Measurements from ENCODE around the gene LLCFC1.

LLCFC1 gene

GRCh38 chr7:142938611-142939010, 673 bp upstream of the LLCFC1 start:
- no peaks in the 10 kb centered on the region for H3K36me3 ChIP-seq (ENCODE audit: control insufficient read depth in 5 of 5, insufficient read depth in 5 of 5, low read length in 5 of 5)
- peaks cover 1 to 13% (median 3%) of the 10 kb centered on the region in 5 donors for H3K27me3 ChIP-seq (ENCODE audit: control insufficient read depth in 5 of 5, insufficient read depth in 4 of 5, low read length in 5 of 5)
- H3K4me1 ChIP-seq (ENCODE audit: control insufficient read depth in 5 of 5, insufficient read depth in 5 of 5, low read length in 5 of 5): peaks cover 0 to 17% (median 0%) of the 10 kb centered on the region in 5 donors
- H3K4me3 ChIP-seq (ENCODE audit: low read depth in 1 of 5, low read length in 5 of 5): no peak overlapping the region
- H3K9ac ChIP-seq (ENCODE audit: low read length in 5 of 5): no peak overlapping the region
- H3K9me3 ChIP-seq (ENCODE audit: control insufficient read depth in 5 of 5, low read length in 5 of 5): no peaks in the 10 kb centered on the region
- H3K27ac ChIP-seq (ENCODE audit: low read depth, low read length): no peak overlapping the region

GRCh38 chr7:142940966-142941535, 1.8 kb downstream of the LLCFC1 start:
- Histone ChIP-seq H3K36me3 (ENCODE audit: control insufficient read depth in 5 of 5, insufficient read depth in 5 of 5, low read length in 5 of 5) (no peaks in the 10 kb centered on the region), H3K9me3 (ENCODE audit: control insufficient read depth in 5 of 5, low read length in 5 of 5) (no peaks in the 10 kb centered on the region), H3K4me1 (ENCODE audit: control insufficient read depth in 5 of 5, insufficient read depth in 5 of 5, low read length in 5 of 5) (peaks cover 0 to 17% (median 0%) of the 10 kb centered on the region in 5 donors), H3K27ac (ENCODE audit: low read depth, low read length) (no peak overlapping the region), H3K27me3 (ENCODE audit: control insufficient read depth in 5 of 5, insufficient read depth in 4 of 5, low read length in 5 of 5) (peaks cover 0 to 9% (median 2%) of the 10 kb centered on the region in 5 donors), H3K4me3 (ENCODE audit: low read depth in 1 of 5, low read length in 5 of 5) (no peak overlapping the region), H3K9ac (ENCODE audit: low read length in 5 of 5) (no peak overlapping the region)

GRCh38 chr7:142941541-142941940, 2.3 kb downstream of the LLCFC1 start:
- Histone ChIP-seq H3K9ac (ENCODE audit: low read length in 5 of 5) (no peak overlapping the region), H3K36me3 (ENCODE audit: control insufficient read depth in 5 of 5, insufficient read depth in 5 of 5, low read length in 5 of 5) (no peaks in the 10 kb centered on the region), H3K27me3 (ENCODE audit: control insufficient read depth in 5 of 5, insufficient read depth in 4 of 5, low read length in 5 of 5) (peaks cover 0 to 9% (median 0%) of the 10 kb centered on the region in 5 donors), H3K27ac (ENCODE audit: low read depth, low read length) (no peak overlapping the region), H3K9me3 (ENCODE audit: control insufficient read depth in 5 of 5, low read length in 5 of 5) (no peaks in the 10 kb centered on the region), H3K4me3 (ENCODE audit: low read depth in 1 of 5, low read length in 5 of 5) (no peak overlapping the region), H3K4me1 (ENCODE audit: control insufficient read depth in 5 of 5, insufficient read depth in 5 of 5, low read length in 5 of 5) (peaks cover 0 to 17% (median 0%) of the 10 kb centered on the region in 5 donors)

GRCh38 chr7:142942746-142943145, 3.5 kb downstream of the LLCFC1 start:
- Histone ChIP-seq H3K9ac (ENCODE audit: low read length in 5 of 5) (no peak overlapping the region), H3K4me1 (ENCODE audit: control insufficient read depth in 5 of 5, insufficient read depth in 5 of 5, low read length in 5 of 5) (peaks cover 0 to 17% (median 0%) of the 10 kb centered on the region in 5 donors), H3K4me3 (ENCODE audit: low read depth in 1 of 5, low read length in 5 of 5) (no peak overlapping the region), H3K36me3 (ENCODE audit: control insufficient read depth in 5 of 5, insufficient read depth in 5 of 5, low read length in 5 of 5) (no peaks in the 10 kb centered on the region), H3K27me3 (ENCODE audit: control insufficient read depth in 5 of 5, insufficient read depth in 4 of 5, low read length in 5 of 5) (peaks cover 0 to 9% (median 0%) of the 10 kb centered on the region in 5 donors), H3K9me3 (ENCODE audit: control insufficient read depth in 5 of 5, low read length in 5 of 5) (no peaks in the 10 kb centered on the region), H3K27ac (ENCODE audit: low read depth, low read length) (no peak overlapping the region)

GRCh38 chr7:142943706-142944268, 4.5 kb downstream of the LLCFC1 start:
- Histone ChIP-seq H3K36me3 (ENCODE audit: control insufficient read depth in 5 of 5, insufficient read depth in 5 of 5, low read length in 5 of 5) (no peaks in the 10 kb centered on the region), H3K4me1 (ENCODE audit: control insufficient read depth in 5 of 5, insufficient read depth in 5 of 5, low read length in 5 of 5) (peaks cover 0 to 17% (median 0%) of the 10 kb centered on the region in 5 donors), H3K9ac (ENCODE audit: low read length in 5 of 5) (no peak overlapping the region), H3K27ac (ENCODE audit: low read depth, low read length) (no peak overlapping the region), H3K4me3 (ENCODE audit: low read depth in 1 of 5, low read length in 5 of 5) (no peak overlapping the region), H3K27me3 (ENCODE audit: control insufficient read depth in 5 of 5, insufficient read depth in 4 of 5, low read length in 5 of 5) (peaks cover 0 to 9% (median 0%) of the 10 kb centered on the region in 5 donors), H3K9me3 (ENCODE audit: control insufficient read depth in 5 of 5, low read length in 5 of 5) (no peaks in the 10 kb centered on the region)

GRCh38 chr7:142945001-142945400, 5.7 kb downstream of the LLCFC1 start:
- H3K9me3 ChIP-seq (ENCODE audit: control insufficient read depth in 5 of 5, low read length in 5 of 5): no peaks in the 10 kb centered on the region
- H3K4me3 ChIP-seq (ENCODE audit: low read depth in 1 of 5, low read length in 5 of 5): no peak overlapping the region
- peaks cover 0 to 9% (median 0%) of the 10 kb centered on the region in 5 donors for H3K27me3 ChIP-seq (ENCODE audit: control insufficient read depth in 5 of 5, insufficient read depth in 4 of 5, low read length in 5 of 5)
- H3K4me1 ChIP-seq (ENCODE audit: control insufficient read depth in 5 of 5, insufficient read depth in 5 of 5, low read length in 5 of 5): peaks cover 0 to 14% (median 0%) of the 10 kb centered on the region in 5 donors
- no peak overlapping the region for H3K27ac ChIP-seq (ENCODE audit: low read depth, low read length)
- no peaks in the 10 kb centered on the region for H3K36me3 ChIP-seq (ENCODE audit: control insufficient read depth in 5 of 5, insufficient read depth in 5 of 5, low read length in 5 of 5)
- no peak overlapping the region for H3K9ac ChIP-seq (ENCODE audit: low read length in 5 of 5)

- no peak overlapping the region for H3K9ac ChIP-seq (ENCODE audit: low read length in 5 of 5)
- H3K9me3 ChIP-seq (ENCODE audit: control insufficient read depth in 5 of 5, low read length in 5 of 5): no peaks in the 10 kb centered on the region
- H3K4me1 ChIP-seq (ENCODE audit: control insufficient read depth in 5 of 5, insufficient read depth in 5 of 5, low read length in 5 of 5): no peaks in the 10 kb centered on the region
- no peak overlapping the region for H3K4me3 ChIP-seq (ENCODE audit: low read depth in 1 of 5, low read length in 5 of 5)
- H3K27me3 ChIP-seq (ENCODE audit: control insufficient read depth in 5 of 5, insufficient read depth in 4 of 5, low read length in 5 of 5): no peaks in the 10 kb centered on the region
- H3K36me3 ChIP-seq (ENCODE audit: control insufficient read depth in 5 of 5, insufficient read depth in 5 of 5, low read length in 5 of 5): no peaks in the 10 kb centered on the region
- H3K27ac ChIP-seq (ENCODE audit: low read depth, low read length): no peak overlapping the region
These were observed 9.3 kb downstream of the LLCFC1 start for GRCh38 chr7:142948603-142949002.

- H3K27me3 ChIP-seq (ENCODE audit: control insufficient read depth in 5 of 5, insufficient read depth in 4 of 5, low read length in 5 of 5): no peaks in the 10 kb centered on the region
- no peak overlapping the region for H3K27ac ChIP-seq (ENCODE audit: low read depth, low read length)
- peaks cover 0 to 9% (median 8%) of the 10 kb centered on the region in 5 donors for H3K9me3 ChIP-seq (ENCODE audit: control insufficient read depth in 5 of 5, low read length in 5 of 5)
- no peak overlapping the region for H3K9ac ChIP-seq (ENCODE audit: low read length in 5 of 5)
- H3K4me3 ChIP-seq (ENCODE audit: low read depth in 1 of 5, low read length in 5 of 5): no peak overlapping the region
- H3K36me3 ChIP-seq (ENCODE audit: control insufficient read depth in 5 of 5, insufficient read depth in 5 of 5, low read length in 5 of 5): no peaks in the 10 kb centered on the region
- H3K4me1 ChIP-seq (ENCODE audit: control insufficient read depth in 5 of 5, insufficient read depth in 5 of 5, low read length in 5 of 5): no peaks in the 10 kb centered on the region
These were observed 11.0 kb downstream of the LLCFC1 start for GRCh38 chr7:142950235-142950634.

- Histone ChIP-seq H3K4me1 (ENCODE audit: control insufficient read depth in 5 of 5, insufficient read depth in 5 of 5, low read length in 5 of 5) (no peaks in the 10 kb centered on the region), H3K9me3 (ENCODE audit: control insufficient read depth in 5 of 5, low read length in 5 of 5) (peaks cover 0 to 14% (median 8%) of the 10 kb centered on the region in 5 donors), H3K4me3 (ENCODE audit: low read depth in 1 of 5, low read length in 5 of 5) (no peak overlapping the region), H3K9ac (ENCODE audit: low read length in 5 of 5) (no peak overlapping the region), H3K27ac (ENCODE audit: low read depth, low read length) (no peak overlapping the region), H3K36me3 (ENCODE audit: control insufficient read depth in 5 of 5, insufficient read depth in 5 of 5, low read length in 5 of 5) (no peaks in the 10 kb centered on the region), H3K27me3 (ENCODE audit: control insufficient read depth in 5 of 5, insufficient read depth in 4 of 5, low read length in 5 of 5) (no peaks in the 10 kb centered on the region)
These were observed 15.5 kb downstream of the LLCFC1 start for GRCh38 chr7:142954680-142955268.

- H3K27ac ChIP-seq (ENCODE audit: low read depth, low read length): no peak overlapping the region
- H3K4me1 ChIP-seq (ENCODE audit: control insufficient read depth in 5 of 5, insufficient read depth in 5 of 5, low read length in 5 of 5): no peaks in the 10 kb centered on the region
These were observed 17.8 kb downstream of the LLCFC1 start for GRCh38 chr7:142956951-142957623.

More at GRCh38 chr7:142956951-142957623, 17.8 kb downstream of the LLCFC1 start:
- Histone ChIP-seq H3K27me3 (ENCODE audit: control insufficient read depth in 5 of 5, insufficient read depth in 4 of 5, low read length in 5 of 5) (no peaks in the 10 kb centered on the region), H3K4me3 (ENCODE audit: low read depth in 1 of 5, low read length in 5 of 5) (no peak overlapping the region), H3K36me3 (ENCODE audit: control insufficient read depth in 5 of 5, insufficient read depth in 5 of 5, low read length in 5 of 5) (no peaks in the 10 kb centered on the region), H3K9ac (ENCODE audit: low read length in 5 of 5) (no peak overlapping the region), H3K9me3 (ENCODE audit: control insufficient read depth in 5 of 5, low read length in 5 of 5) (peaks cover 0 to 14% (median 8%) of the 10 kb centered on the region in 5 donors)

Data from subcutaneous abdominal adipose tissue (tissue), 5 donors.